ENCODE data around the gene FSTL4. TPM values are rescaled to one million over a fixed set of nuclear protein-coding genes. Genes with fewer than 3 reads are reported as not detected.

Gene FSTL4
- total and polyA plus RNA-seq, 2 donors from 2014 or later: 0.09 to 4.0 TPM

GRCh38 chr5:133222979-133223378 is 389.4 kb downstream of the FSTL4 start:
- Histone ChIP-seq H3K27me3 (ENCODE audit: control insufficient read depth, insufficient read depth, low read length) (no peaks in the 10 kb centered on the region), H3K9ac (ENCODE audit: low read length in 3 of 3) (no peak overlapping the region), H3K9me3 (ENCODE audit: control insufficient read depth in 2 of 3, insufficient read depth in 1 of 3, low read length in 3 of 3) (no peaks in the 10 kb centered on the region), H3K36me3 (ENCODE audit: control insufficient read depth in 2 of 3, insufficient read depth in 3 of 3, low read length in 3 of 3) (no peaks in the 10 kb centered on the region), H3K27ac (ENCODE audit: low read depth in 2 of 2, low read length in 2 of 2) (no peak overlapping the region), H3K4me1 (ENCODE audit: control insufficient read depth in 2 of 3, insufficient read depth in 2 of 3, low read depth in 1 of 3, low read length in 3 of 3) (peaks cover 3 to 7% (median 6%) of the 10 kb centered on the region in 3 donors), H3K4me3 (ENCODE audit: low read length in 3 of 3) (no peak overlapping the region)
- no peak for FAIRE-seq
- intact Hi-C loops (cut with DNase I): no loop called here
- TF ChIP-seq CTCF (IDR thresholded peaks at IDR 0.05; ENCODE audit: borderline replicate concordance, extremely low read depth, insufficient read depth): no peak
- peak in 3 of 5 donors; percentile 67 to 89 (median 83) for DNase-seq

- Histone ChIP-seq H3K36me3 (ENCODE audit: control insufficient read depth in 2 of 3, insufficient read depth in 3 of 3, low read length in 3 of 3) (no peaks in the 10 kb centered on the region), H3K9me3 (ENCODE audit: control insufficient read depth in 2 of 3, insufficient read depth in 1 of 3, low read length in 3 of 3) (no peaks in the 10 kb centered on the region), H3K4me1 (ENCODE audit: control insufficient read depth in 2 of 3, insufficient read depth in 2 of 3, low read depth in 1 of 3, low read length in 3 of 3) (peaks cover 3 to 7% (median 6%) of the 10 kb centered on the region in 3 donors), H3K27ac (ENCODE audit: low read depth in 2 of 2, low read length in 2 of 2) (no peak overlapping the region), H3K4me3 (ENCODE audit: low read length in 3 of 3) (no peak overlapping the region), H3K27me3 (ENCODE audit: control insufficient read depth, insufficient read depth, low read length) (no peaks in the 10 kb centered on the region), H3K9ac (ENCODE audit: low read length in 3 of 3) (no peak overlapping the region)
- TF ChIP-seq CTCF (IDR thresholded peaks at IDR 0.05; ENCODE audit: borderline replicate concordance, extremely low read depth, insufficient read depth): no peak
- FAIRE-seq: no peak
- intact Hi-C loops (cut with DNase I): no loop called here
- no peak for DNase-seq
Observed at GRCh38 chr5:133222521-133222920, 389.8 kb downstream of the FSTL4 start.

GRCh38 chr5:133222040-133222439 is 390.3 kb downstream of the FSTL4 start:
- DNase-seq (no peak), FAIRE-seq (no peak)
- Histone ChIP-seq H3K27ac (ENCODE audit: low read depth in 2 of 2, low read length in 2 of 2) (no peak overlapping the region), H3K27me3 (ENCODE audit: control insufficient read depth, insufficient read depth, low read length) (no peaks in the 10 kb centered on the region), H3K9me3 (ENCODE audit: control insufficient read depth in 2 of 3, insufficient read depth in 1 of 3, low read length in 3 of 3) (no peaks in the 10 kb centered on the region), H3K36me3 (ENCODE audit: control insufficient read depth in 2 of 3, insufficient read depth in 3 of 3, low read length in 3 of 3) (no peaks in the 10 kb centered on the region), H3K9ac (ENCODE audit: low read length in 3 of 3) (no peak overlapping the region), H3K4me3 (ENCODE audit: low read length in 3 of 3) (no peak overlapping the region), H3K4me1 (ENCODE audit: control insufficient read depth in 2 of 3, insufficient read depth in 2 of 3, low read depth in 1 of 3, low read length in 3 of 3) (peaks cover 3 to 7% (median 6%) of the 10 kb centered on the region in 3 donors)
- intact Hi-C loops (cut with DNase I): no loop called here
- TF ChIP-seq CTCF (IDR thresholded peaks at IDR 0.05; ENCODE audit: borderline replicate concordance, extremely low read depth, insufficient read depth): no peak
